BE2C (cell line): ENCODE data around the gene PPP1R13L.

Experiments
- DNase-seq: peaks from one replicate; pipeline ENCODE4 v3.0.0-alpha.2; 2020
- H3K27me3 ChIP-seq: fragments of 250-450 bp; sonication (Bioruptor Pico); 2 replicates; pipeline ENCODE4 v1.5.1; 2020; ENCODE audit warnings: mild to moderate bottlenecking
- H3K36me3 ChIP-seq: fragments of 250-450 bp; sonication (Bioruptor Pico); 2 replicates; pipeline ENCODE4 v1.5.1; 2020; ENCODE audit warnings: mild to moderate bottlenecking
- H3K4me1 ChIP-seq: fragments of 250-450 bp; sonication (Bioruptor Pico); 2 replicates; pipeline ENCODE4 v1.5.1; 2020
- H3K4me3 ChIP-seq: 2 replicates; pipeline ENCODE4 v1.5.1; 2011; ENCODE audit warnings: low read depth, low read length
- H3K9me3 ChIP-seq: fragments of 250-450 bp; sonication (Bioruptor Pico); 2 replicates; pipeline ENCODE4 v1.5.1; 2020
- TF ChIP-seq, protein P1 (sequence below): IDR thresholded peaks from 2 replicates; pipeline ENCODE4 v1.5.1; 2012; ENCODE audit warnings: mild to moderate bottlenecking, low read depth, low read length

Gene PPP1R13L

DNA sequence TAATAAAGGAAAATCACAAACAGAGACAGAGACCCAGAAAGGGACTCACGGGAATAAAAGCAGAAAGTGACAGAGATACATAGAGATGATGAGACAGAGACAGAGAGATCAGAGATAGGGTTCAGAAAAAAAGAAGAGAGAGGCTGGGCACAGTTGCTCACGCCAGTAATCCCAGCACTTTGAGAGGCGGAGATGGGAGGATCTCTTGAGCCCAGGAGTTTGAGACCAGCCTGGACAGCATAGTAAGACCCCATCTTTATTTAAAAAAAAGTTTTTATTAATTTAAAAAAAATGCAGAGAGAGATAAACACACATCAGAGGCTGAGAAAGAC is 43.5 kb upstream of the PPP1R13L start:
- no peaks in the 10 kb centered on the region for H3K36me3 ChIP-seq
- H3K4me1 ChIP-seq: peaks cover 11% of the 10 kb centered on the region; the same call in 1 of the 2 replicates
- TF ChIP-seq, protein P1, sequence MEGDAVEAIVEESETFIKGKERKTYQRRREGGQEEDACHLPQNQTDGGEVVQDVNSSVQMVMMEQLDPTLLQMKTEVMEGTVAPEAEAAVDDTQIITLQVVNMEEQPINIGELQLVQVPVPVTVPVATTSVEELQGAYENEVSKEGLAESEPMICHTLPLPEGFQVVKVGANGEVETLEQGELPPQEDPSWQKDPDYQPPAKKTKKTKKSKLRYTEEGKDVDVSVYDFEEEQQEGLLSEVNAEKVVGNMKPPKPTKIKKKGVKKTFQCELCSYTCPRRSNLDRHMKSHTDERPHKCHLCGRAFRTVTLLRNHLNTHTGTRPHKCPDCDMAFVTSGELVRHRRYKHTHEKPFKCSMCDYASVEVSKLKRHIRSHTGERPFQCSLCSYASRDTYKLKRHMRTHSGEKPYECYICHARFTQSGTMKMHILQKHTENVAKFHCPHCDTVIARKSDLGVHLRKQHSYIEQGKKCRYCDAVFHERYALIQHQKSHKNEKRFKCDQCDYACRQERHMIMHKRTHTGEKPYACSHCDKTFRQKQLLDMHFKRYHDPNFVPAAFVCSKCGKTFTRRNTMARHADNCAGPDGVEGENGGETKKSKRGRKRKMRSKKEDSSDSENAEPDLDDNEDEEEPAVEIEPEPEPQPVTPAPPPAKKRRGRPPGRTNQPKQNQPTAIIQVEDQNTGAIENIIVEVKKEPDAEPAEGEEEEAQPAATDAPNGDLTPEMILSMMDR: no peak
- H3K9me3 ChIP-seq: no peaks in the 10 kb centered on the region
- H3K27me3 ChIP-seq: peaks cover 3% of the 10 kb centered on the region; the same call in 1 of the 2 replicates
- DNase-seq: no peak
- H3K4me3 ChIP-seq: no peak overlapping the region

DNA sequence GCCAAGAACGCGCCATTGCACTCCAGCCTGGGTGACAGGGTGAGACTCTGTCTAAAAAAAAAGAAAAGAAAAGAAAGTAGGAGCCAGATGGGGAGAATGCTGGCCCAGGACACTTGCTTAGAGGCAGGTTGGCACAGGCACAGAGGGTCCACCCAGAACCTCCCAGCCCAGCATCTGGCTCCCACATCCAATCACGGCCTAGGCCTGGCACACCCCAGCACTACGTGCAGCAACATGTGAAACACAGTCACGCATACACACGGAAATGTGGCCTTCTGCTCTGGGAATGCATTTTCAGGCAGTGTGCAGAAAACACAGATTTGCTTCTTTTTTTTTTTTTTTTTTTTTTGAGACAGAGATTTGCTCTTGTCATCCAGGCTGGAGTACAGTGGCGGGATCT is 42.1 kb upstream of the PPP1R13L start:
- Histone ChIP-seq H3K9me3 (no peaks in the 10 kb centered on the region), H3K27me3 (peaks cover 3% of the 10 kb centered on the region; the same call in 1 of the 2 replicates), H3K4me1 (peaks cover 11% of the 10 kb centered on the region; the same call in 1 of the 2 replicates), H3K36me3 (no peaks in the 10 kb centered on the region), H3K4me3 (no peak overlapping the region)
- TF ChIP-seq, protein P1: no peak
- no peak for DNase-seq

DNA sequence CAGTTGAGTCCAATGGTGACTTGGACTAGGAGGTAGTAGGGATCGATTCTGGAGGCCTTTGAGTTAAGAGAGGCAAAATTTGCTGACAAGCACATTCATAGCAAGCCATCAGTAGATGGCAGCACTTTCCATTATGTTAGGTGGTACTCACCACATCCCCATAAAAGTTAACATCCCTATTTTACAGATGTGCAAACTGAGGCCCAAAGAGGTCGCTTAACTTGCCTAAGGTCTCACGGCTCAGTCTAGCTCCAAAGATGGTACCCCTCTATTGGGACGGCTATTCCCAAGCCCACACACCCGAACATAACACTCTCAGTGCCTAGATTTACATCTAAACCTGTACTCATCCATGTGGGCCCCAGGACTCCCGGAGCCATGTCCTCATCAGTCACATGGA is 41.4 kb upstream of the PPP1R13L start:
- TF ChIP-seq, protein P1: peak; percentile 47
- Histone ChIP-seq H3K4me3 (no peak overlapping the region), H3K4me1 (peaks cover 11% of the 10 kb centered on the region; the same call in 1 of the 2 replicates), H3K27me3 (peaks cover 3% of the 10 kb centered on the region; the same call in 1 of the 2 replicates), H3K9me3 (no peaks in the 10 kb centered on the region), H3K36me3 (no peaks in the 10 kb centered on the region)
- no peak for DNase-seq

DNA sequence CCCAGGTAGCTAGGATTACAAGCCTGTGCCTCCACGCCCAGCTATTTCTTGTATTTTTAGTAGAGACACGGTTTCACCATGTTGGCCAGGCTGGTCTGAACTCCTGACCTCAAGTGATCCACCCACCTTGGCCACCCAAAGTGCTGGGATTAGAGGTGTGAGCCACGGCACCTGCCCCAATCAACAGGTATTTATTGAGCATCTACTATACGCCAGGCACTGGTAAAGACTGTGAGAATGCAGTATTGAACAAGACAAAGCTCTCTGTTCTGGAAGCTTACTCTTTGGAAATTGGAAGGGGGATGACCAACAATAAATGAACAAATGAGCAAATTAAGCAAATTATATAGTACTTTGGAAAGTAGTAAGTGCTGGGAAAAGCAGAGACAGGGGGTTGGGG is 40.3 kb upstream of the PPP1R13L start:
- Histone ChIP-seq H3K27me3 (peaks cover under 1% of the 10 kb centered on the region; the same call in 1 of the 2 replicates), H3K4me1 (peaks cover 5% of the 10 kb centered on the region; the same call in 1 of the 2 replicates), H3K9me3 (no peaks in the 10 kb centered on the region), H3K4me3 (no peak overlapping the region), H3K36me3 (no peaks in the 10 kb centered on the region)
- DNase-seq: no peak
- TF ChIP-seq, protein P1: no peak

DNA sequence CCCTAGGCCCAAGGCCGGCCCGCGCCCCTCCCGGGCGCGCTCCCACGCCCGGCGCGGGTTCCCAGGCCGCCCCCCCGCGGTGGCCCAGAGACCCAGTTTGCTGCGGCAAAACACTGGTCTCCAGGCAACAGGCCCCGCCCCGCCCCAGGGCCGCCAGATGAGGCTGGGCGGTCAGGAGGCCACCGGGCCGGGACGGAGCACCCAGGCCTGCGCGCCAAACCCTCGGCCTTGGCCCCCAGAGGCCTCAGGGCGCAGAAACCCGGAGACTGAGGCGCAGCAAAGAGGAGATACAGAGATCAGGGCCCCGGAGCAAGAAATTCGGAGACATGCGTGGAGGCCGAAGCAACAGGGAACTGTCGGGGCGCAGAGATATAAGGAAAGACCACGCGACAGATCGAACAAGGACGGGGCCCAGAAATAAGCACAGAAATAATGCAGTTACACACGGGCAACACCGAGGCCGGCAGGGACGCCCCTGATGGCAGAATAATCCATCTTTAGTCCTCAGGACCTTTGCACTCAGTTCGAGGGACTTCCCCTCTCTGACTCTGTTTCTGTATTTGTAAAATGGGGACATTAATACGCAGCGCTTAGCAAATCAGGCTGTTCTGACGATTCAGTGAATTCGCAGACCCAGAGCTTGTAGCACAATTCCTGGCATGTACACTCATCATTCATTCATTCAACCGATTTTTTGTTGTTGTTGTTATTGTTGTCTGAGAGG is 39.6 kb upstream of the PPP1R13L start:
- H3K4me1 ChIP-seq: 0 out of 2 replicates have a peak, but pooled peaks cover 2% of the 10 kb centered on the region
- H3K4me3 ChIP-seq: peak overlapping the region; percentile 47
- DNase-seq: peak; percentile 95
- TF ChIP-seq, protein P1: no peak
- no peaks in the 10 kb centered on the region for H3K36me3 ChIP-seq
- no peaks in the 10 kb centered on the region for H3K27me3 ChIP-seq
- H3K9me3 ChIP-seq: no peaks in the 10 kb centered on the region
